SIG-M5 (cell line): ENCODE data around the gene KCNQ5.

ENCODE experiments used
- DNase-seq: peaks from one replicate; lab custom pipeline; 2025; lab: John Stamatoyannopoulos, UW

KCNQ5 gene

GRCh38 chr6:73054958-73055357 lies 433.1 kb downstream of the KCNQ5 start:
- no peak for DNase-seq

GRCh38 chr6:73058736-73059135 lies 436.9 kb downstream of the KCNQ5 start:
- no peak for DNase-seq

GRCh38 chr6:73062130-73062529 lies 440.3 kb downstream of the KCNQ5 start:
- no peak for DNase-seq

- DNase-seq: no peak
Observed at GRCh38 chr6:73062837-73063236, 441.0 kb downstream of the KCNQ5 start.

- no peak for DNase-seq
Observed at GRCh38 chr6:73064266-73064665, 442.4 kb downstream of the KCNQ5 start.

- no peak for DNase-seq
Observed at GRCh38 chr6:73073238-73073637, 451.4 kb downstream of the KCNQ5 start.

GRCh38 chr6:73074175-73074574 lies 452.3 kb downstream of the KCNQ5 start:
- DNase-seq: no peak

- DNase-seq: no peak
Observed at GRCh38 chr6:73076211-73076954, 454.5 kb downstream of the KCNQ5 start.

- no peak for DNase-seq
Observed at GRCh38 chr6:73078333-73078862, 456.5 kb downstream of the KCNQ5 start.

- no peak for DNase-seq
Observed at GRCh38 chr6:73078908-73079610, 457.2 kb downstream of the KCNQ5 start.

- no peak for DNase-seq
Observed at GRCh38 chr6:73079611-73079955, 457.7 kb downstream of the KCNQ5 start.

GRCh38 chr6:73079978-73080377 lies 458.1 kb downstream of the KCNQ5 start:
- DNase-seq: no peak

GRCh38 chr6:73081955-73082354 lies 460.1 kb downstream of the KCNQ5 start:
- DNase-seq: no peak

GRCh38 chr6:73083886-73084285 lies 462.0 kb downstream of the KCNQ5 start:
- DNase-seq: no peak

- DNase-seq: no peak
Observed at GRCh38 chr6:73085443-73085871, 463.6 kb downstream of the KCNQ5 start.

GRCh38 chr6:73086726-73087125 lies 464.9 kb downstream of the KCNQ5 start:
- DNase-seq: no peak

GRCh38 chr6:73088138-73088813 lies 466.4 kb downstream of the KCNQ5 start:
- no peak for DNase-seq

GRCh38 chr6:73104921-73105320 lies 483.1 kb downstream of the KCNQ5 start:
- DNase-seq: no peak

- DNase-seq: no peak
Observed at GRCh38 chr6:73107016-73107415, 485.2 kb downstream of the KCNQ5 start.

GRCh38 chr6:73108949-73109348 lies 487.1 kb downstream of the KCNQ5 start:
- DNase-seq: no peak

GRCh38 chr6:73109659-73110058 lies 487.8 kb downstream of the KCNQ5 start:
- no peak for DNase-seq

- no peak for DNase-seq
Observed at GRCh38 chr6:73116330-73116729, 494.5 kb downstream of the KCNQ5 start.
